Tongue (tissue), 2 donors: ENCODE results near the gene LRRC4C. TPM values are rescaled to one million over a fixed set of nuclear protein-coding genes. Genes with fewer than 3 reads are reported as not detected.
"Not testable (repeated sequence)": the region's sequence is repeated elsewhere in the genome, so short reads cannot be mapped to it uniquely, and the experiment has no call there.

ENCODE experiments used
- DNase-seq: peaks from one replicate; pipeline ENCODE4 v3.0.0-alpha.2; 2015
- total RNA-seq: library from RNA; depleted of rRNA; stranded (reverse); fragments of >200 nt; gene quantifications from one replicate; pipeline ENCODE4 v1.2.3, GENCODE V29; 2014

LRRC4C gene
- total RNA-seq, 1 donor from 2014 or later = 4.7 TPM

- no peak for DNase-seq
These were observed 1232.8 kb downstream of the LRRC4C start for GRCh38 chr11:40226654-40227053.

DNA sequence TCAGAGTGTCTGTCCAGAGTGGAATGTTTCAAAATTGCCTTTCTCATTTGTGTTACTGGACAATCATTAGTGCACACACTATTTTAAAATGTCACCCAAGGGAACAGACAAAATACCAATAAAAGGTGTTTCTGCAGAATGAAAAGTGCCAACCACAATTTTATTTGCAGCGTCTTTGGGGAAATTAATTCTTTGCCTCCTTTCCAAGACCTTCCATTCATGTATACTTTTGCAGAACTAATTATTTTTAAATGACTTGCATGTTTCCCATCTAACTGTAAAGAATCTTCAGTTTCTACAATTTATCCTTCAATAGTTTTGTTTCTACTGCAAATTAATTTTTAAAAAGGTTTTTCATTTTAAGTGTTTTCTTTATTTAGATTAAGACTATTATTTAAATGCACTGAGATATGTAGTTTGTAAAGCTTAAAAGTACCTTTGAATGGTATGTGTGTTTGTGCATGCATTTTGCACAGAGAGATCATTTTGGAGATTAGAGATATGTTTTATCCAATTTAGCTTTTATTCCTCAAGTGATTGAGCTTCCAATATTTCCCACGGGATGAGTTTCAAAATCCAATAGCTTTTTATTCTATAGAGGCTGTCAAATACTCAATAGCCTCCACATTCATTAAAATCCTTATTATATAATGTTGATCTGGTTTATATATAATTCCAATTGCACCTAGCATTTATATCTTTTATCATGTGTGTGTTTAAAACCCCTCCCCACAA lies 1235.7 kb downstream of the LRRC4C start:
- DNase-seq = no peak

GRCh38 chr11:40219401-40219800 lies 1240.1 kb downstream of the LRRC4C start:
- DNase-seq = peak; percentile 36

DNA sequence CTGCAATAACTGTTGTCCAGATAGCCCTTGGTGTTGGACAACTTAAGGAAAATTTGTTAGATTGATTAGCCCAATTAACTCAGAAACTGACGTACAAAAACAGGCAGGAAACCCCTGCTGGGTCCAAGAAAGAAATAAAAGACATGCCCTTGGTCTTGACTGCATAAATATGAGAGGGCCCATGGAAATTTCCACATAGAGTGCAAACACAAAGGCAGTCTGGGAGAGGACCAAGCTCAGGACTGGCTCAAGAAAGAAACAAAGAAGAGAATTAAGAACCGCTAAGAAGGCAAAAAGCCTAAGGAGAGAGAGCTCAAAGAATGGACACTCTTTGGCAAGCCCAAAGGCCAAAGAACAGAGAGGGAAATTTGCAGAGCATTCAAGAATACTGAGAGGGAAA lies 1243.9 kb downstream of the LRRC4C start:
- no peak for DNase-seq

- DNase-seq = no peak
These were observed 1252.0 kb downstream of the LRRC4C start for GRCh38 chr11:40207416-40207815.

DNA sequence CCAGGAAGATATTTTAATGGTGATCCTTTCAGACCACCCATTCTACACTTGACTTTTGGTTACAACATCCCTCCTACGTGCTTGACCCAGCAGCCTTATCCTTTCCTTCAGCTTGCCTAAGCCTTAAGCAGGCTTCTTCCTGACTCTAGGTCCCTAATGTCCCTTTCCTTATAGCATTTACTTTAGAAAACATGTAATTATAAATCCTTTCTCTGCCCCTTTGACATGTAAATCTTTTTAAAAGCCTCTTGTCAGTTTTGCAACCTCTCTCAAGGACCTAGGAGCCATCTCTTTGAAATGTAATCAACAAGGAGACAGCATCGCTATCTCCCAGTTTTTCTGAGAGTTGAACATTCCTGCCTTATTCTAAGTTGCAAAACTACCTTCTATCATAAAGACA lies 1255.2 kb downstream of the LRRC4C start:
- no peak for DNase-seq

DNA sequence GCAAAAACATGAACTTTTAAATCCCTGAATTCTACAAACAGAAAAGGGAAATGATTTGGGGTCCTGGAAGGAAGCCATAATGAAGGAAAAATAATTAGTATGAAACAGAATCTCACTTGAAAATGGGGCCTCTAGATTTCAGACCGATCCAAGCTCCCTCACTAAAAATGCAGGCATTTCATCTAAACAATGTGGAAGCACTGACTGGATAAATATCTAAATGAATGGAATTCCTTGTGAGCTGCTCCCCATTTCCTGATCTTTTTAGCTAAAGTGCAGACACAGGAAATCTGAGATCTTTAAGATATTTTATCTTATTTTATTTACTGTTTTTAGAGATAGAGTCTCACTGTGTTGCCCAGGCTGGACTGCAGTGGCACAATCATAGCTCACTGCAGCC lies 1255.8 kb downstream of the LRRC4C start:
- no peak for DNase-seq

- no peak for DNase-seq
These were observed 1256.7 kb downstream of the LRRC4C start for GRCh38 chr11:40202589-40203270.

DNA sequence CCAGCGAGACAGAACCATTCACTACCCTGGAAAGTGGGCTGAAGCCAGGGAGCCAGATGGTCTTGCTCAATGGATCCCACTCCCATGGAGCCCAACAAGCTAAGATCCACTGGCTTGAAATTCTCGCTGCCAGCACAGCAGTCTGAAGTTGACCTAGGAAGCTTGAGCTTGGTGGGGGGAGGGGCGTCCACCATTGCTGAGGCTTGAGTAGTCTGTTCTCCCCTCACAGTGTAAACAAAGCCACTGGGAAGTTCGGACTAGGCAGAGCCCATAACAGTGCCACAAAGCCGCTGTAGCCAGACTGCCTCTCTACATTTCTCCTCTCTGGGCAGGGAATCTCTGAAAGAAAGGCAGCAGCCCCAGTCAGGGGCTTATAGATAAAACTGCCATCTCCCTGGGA lies 1266.9 kb downstream of the LRRC4C start:
- DNase-seq = not testable (repeated sequence)

GRCh38 chr11:40190294-40190693 lies 1269.2 kb downstream of the LRRC4C start:
- DNase-seq = no peak

DNA sequence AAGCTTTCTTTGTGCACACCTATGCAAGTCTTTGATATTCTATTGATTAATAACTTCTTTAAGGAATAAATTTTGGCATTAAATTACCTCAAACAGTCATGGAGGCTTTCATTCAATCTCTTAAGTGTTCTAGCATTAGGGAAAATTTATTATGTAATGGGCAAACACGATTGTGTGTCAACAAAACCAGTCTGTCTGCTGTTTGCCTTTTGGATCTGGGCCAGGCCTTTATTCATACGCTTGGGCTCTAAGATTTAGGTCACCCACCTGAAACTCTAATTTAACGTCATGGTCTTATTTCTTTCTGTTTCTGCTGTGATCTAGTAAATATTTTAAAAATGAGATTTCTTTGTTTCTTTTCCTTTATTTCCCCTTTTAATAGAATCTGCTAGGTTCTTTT lies 1270.6 kb downstream of the LRRC4C start:
- DNase-seq = peak; percentile 44

- DNase-seq = no peak
These were observed 1272.2 kb downstream of the LRRC4C start for GRCh38 chr11:40187295-40187694.

DNA sequence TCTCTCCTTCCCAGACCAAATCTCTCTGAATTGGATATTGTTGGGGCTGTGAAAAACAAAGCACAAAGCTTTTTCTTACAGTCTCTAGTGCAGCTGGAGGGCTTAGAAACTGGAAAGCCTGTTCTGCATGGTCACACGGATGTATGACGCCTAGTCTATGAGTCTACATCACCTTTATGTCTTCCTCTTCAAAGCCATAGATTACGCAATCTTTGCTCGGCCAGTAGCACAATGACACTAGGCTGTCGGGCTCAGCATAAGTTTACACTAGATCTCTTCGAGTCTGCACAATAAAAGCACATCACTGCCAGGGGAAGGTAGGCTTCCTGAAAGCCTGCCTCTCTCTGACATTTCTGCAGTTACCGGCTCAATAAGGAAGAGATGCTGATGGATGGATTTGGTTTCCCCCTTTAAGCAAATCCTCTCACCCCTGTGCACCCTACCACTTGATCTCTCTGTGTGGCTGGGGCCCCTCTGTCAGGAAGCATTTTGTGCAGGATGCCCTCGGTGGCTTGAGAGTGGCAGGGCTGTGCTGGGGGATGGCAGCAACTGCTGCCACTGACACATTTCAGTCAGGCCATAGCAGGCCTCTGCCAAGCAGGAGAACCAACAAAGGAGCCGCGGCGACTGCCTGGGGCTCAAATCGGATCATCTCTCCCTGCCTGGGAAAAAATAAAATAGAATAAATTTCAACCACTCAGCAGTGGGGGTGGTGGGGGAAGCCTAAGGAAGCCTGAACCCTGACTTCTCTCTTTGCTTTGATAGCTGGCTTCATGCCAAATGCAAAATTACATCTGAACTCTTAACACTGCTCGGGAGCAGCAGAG lies 1272.8 kb downstream of the LRRC4C start:
- DNase-seq = peak; percentile 27

DNA sequence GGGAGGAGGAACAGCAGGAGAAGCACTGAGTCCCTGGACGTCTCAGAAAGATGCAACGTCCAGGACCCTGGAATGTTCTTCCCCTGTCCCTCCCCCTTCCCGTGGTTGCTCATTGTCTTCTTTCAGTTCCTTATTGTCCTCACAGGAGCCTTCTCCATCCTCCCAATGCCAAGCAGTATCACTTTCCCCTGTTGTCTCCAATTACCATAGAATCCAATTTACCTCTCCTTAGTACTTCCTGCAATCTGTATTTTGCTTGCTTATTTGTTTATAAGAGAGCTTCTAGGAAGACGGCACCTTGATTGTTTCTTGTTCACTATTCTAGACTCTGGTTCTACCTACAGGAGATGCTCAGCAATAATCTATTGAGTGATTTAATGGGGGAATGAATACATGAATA lies 1273.7 kb downstream of the LRRC4C start:
- DNase-seq = no peak

DNA sequence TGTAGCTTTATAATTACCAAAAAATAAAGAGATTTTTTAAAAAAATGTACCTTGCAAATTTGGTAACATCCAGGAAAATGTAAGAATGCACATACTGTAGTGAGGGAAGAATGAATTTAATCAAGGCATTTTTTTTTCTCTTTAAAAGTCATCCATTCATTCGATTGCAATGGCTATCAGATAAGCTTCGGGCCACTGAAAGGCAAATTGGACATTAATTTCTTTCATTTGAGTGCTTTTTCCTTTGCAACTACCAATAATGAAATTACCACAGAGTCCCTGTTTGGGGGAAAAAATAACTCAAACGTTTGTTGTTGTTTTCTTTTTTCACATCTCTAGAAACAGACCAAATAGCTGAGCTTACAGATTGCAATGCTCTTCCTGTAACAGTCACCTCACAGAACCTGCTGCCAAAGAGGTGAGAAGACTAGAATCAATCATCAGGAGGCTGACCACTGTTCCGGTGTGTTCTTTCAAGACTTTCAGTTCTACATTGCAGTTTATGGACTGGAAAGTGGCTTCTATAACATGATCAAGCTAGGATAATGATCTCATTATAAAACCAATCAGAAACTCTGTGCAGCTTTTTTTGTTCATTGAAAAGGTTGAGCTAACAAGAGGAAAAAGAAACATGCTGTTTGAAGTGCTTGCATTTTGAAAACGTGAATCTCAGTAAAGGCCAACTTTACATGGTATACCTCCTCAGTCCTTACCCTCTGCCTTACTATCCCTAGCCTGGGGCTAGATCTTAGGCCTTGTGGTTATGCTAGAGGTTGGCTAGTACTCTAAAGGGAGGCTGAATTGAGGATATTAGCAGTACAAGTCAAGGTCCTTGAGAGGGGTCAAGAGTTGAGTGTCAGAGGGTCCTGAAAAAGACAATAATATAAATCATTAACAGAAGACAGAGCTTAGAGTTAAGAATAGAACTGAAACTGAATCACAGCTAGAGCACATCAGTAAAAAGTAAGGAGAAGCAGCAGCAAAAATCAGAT lies 1276.1 kb downstream of the LRRC4C start:
- no peak for DNase-seq

- no peak for DNase-seq
These were observed 1279.9 kb downstream of the LRRC4C start for GRCh38 chr11:40179541-40179940.

DNA sequence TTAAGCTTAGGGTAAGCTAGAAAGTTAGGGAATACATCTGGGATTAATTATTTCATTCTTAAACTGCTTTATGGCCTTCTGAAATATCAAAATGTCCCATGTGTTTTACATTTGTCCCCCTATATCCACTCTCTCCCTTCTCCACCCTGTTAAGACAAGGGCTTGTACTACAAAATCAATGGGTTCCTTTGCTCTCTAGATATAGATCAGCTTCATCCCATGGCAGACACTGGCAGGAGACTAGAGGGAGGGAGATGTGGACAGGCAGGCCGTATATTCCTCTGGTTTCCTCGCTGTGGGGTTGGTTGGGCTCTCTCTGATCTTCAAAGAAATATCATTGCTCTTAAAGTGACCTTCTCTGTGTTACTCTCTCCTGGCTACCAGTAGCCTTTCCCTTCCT lies 1281.0 kb downstream of the LRRC4C start:
- DNase-seq = no peak

DNA sequence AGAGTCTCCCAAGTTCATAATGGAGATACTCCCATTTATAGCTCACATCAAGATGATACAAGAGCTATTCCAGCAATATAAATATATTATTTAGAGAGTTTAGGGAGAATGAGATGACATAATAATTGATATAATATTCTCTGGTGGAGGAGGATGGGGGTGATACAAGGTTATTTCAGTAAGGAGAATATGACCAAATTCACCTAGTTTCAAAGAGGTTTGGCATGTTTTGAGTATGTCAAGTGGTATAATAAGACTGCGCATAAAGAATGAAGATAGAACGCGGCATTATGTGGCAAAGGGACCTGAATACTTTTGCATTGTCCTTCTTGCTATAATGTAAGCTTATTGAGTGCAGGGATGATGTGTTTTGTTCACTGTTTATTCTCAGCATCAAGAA lies 1283.5 kb downstream of the LRRC4C start:
- DNase-seq = no peak

DNA sequence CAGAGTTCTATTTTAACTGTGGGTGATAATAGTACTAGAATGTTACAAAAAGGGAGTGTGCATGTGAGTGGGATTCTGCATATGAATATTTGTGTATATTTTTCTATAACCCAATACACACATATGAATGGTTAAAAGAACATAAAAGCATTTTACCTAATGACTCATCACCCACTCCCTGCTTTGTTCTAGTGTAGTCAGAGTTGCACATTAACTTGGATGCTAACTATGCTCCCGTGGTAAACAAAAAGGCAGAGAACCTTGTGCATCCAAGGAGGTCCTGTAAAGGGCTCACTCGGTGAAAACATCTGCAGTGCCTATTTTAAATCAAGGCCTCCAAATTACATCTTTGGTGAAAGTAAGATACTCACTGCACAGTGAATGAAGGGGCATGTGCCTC lies 1289.4 kb downstream of the LRRC4C start:
- no peak for DNase-seq

GRCh38 chr11:40168414-40168813 lies 1291.0 kb downstream of the LRRC4C start:
- DNase-seq = no peak

GRCh38 chr11:40167805-40168204 lies 1291.6 kb downstream of the LRRC4C start:
- not testable (repeated sequence) for DNase-seq

DNA sequence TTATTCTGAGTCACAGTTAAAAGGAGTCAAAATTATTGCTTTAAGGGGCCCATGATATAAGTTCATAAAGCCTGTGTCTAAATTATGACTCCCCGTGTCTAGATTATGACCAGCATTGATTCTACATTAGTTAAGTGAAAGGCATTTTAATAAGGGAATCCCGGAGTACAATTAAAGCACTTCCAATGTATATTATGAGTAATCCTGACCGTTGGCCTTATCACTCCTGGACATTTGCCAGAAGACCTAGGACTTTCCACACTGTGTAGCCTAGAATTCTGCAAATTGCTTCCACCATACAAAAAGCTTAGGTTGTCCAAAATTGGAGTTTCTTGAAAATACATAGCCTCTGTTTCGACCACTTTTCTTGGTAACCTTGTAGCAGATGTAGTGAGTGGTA lies 1292.6 kb downstream of the LRRC4C start:
- no peak for DNase-seq
